K562 (cell line): Measurements from ENCODE around the gene TARBP2. TPM values are rescaled to one million over a fixed set of nuclear protein-coding genes. Genes with fewer than 3 reads are reported as not detected.

ENCODE experiments used
- ARID2 ChIP-seq: fragments of 450-650 bp; IDR thresholded peaks from 2 replicates; pipeline ENCODE4 v1.6.1; 2017; ENCODE audit warnings: antibody characterized with exemption, mild to moderate bottlenecking
- ATF7 ChIP-seq: fragments of 450-650 bp; IDR thresholded peaks from 2 replicates; pipeline ENCODE4 v1.7.1; 2014; ENCODE audit warnings: mild to moderate bottlenecking, moderate library complexity
- CREB3 ChIP-seq: fragments of 450-650 bp; conservative IDR thresholded peaks from 2 replicates; pipeline ENCODE4 v1.6.1; 2016; ENCODE audit warnings: missing genetic modification characterization, low read depth, mild to moderate bottlenecking, missing compliant biosample characterization, moderate library complexity
- CREM ChIP-seq: IDR thresholded peaks from 2 replicates; pipeline ENCODE4 v1.6.1; 2014; ENCODE audit warnings: antibody characterized with exemption, low read depth
- CSDE1 ChIP-seq, 2 experiments: fragments of 450-650 bp; IDR thresholded peaks; 2 replicates each; pipeline ENCODE4 v1.6.1; 2016; ENCODE audit warnings: mild to moderate bottlenecking in 1 of 2
- ETS1 ChIP-seq: conservative IDR thresholded peaks from 2 replicates; pipeline ENCODE4 v1.6.1; 2011; ENCODE audit warnings: low read depth, mild to moderate bottlenecking, low read length; ENCODE audit not compliant: control insufficient read depth
- FOXK2 ChIP-seq, 2 experiments: fragments of 450-650 bp; IDR thresholded peaks in 1 of 2; conservative IDR thresholded peaks in 1 of 2; 2 replicates each; pipeline ENCODE4 v1.6.1; 2016; ENCODE audit warnings: low read depth in 2 of 2, mild to moderate bottlenecking in 1 of 2
- GATAD2A ChIP-seq: fragments of 450-650 bp; IDR thresholded peaks from 2 replicates; pipeline ENCODE4 v1.6.1; 2017
- JUND ChIP-seq, 2 experiments: IDR thresholded peaks; 2 replicates in 1 of 2; 3 replicates in 1 of 2; pipeline ENCODE4 v1.6.1; 2011; ENCODE audit warnings: borderline replicate concordance in 2 of 2, low read depth in 2 of 2, low read length in 2 of 2, improper control_type of control experiment in 1 of 2, missing biosample characterization in 1 of 2, missing genetic modification characterization in 1 of 2, missing genetic modification reagents in 1 of 2
- KDM5B ChIP-seq: fragments of 200-600 bp; sonication (generic); IDR thresholded peaks from 2 replicates; pipeline ENCODE4 v1.6.1; 2012; ENCODE audit warnings: low read depth, mild to moderate bottlenecking, moderate library complexity, low read length, control low read depth, inconsistent platforms; ENCODE audit not compliant: insufficient replicate concordance
- KLF10 ChIP-seq: fragments of 250-450 bp; sonication (Bioruptor Pico); IDR thresholded peaks from 2 replicates; pipeline ENCODE4 v1.6.1; 2021; ENCODE audit warnings: matching md5 sums
- L3MBTL2 ChIP-seq: fragments of 450-650 bp; IDR thresholded peaks from 2 replicates; pipeline ENCODE4 v1.6.1; 2016; ENCODE audit warnings: mild to moderate bottlenecking, moderate library complexity
- MNT ChIP-seq, 2 experiments: fragments of 450-650 bp; conservative IDR thresholded peaks; 2 replicates each; pipeline ENCODE4 v1.6.1; 2017; ENCODE audit warnings: mild to moderate bottlenecking in 2 of 2, moderate library complexity in 2 of 2
- NELFE ChIP-seq: IDR thresholded peaks from 2 replicates; pipeline ENCODE4 v1.6.1; 2011; ENCODE audit warnings: mild to moderate bottlenecking; ENCODE audit not compliant: insufficient read depth, insufficient read length
- NRF1 ChIP-seq, 2 experiments: fragments of 450-650 bp; IDR thresholded peaks in 1 of 2; conservative IDR thresholded peaks in 1 of 2; 2 replicates each; pipeline ENCODE4 v1.6.1; 2014; ENCODE audit warnings: mild to moderate bottlenecking in 2 of 2
- RB1 ChIP-seq: fragments of 450-650 bp; IDR thresholded peaks from 2 replicates; pipeline ENCODE4 v1.6.1; 2017; ENCODE audit warnings: low read depth, mild to moderate bottlenecking
- SIN3A ChIP-seq, 2 experiments: fragments of 150-350 bp in 1 of 2; IDR thresholded peaks; 2 replicates each; pipeline ENCODE4 v1.6.1; 2011 to 2016; ENCODE audit warnings: borderline replicate concordance in 2 of 2, low read depth in 2 of 2, low read length in 2 of 2, mild to moderate bottlenecking in 2 of 2, moderate library complexity in 2 of 2; ENCODE audit not compliant: control insufficient read depth in 1 of 2
- U2AF2 ChIP-seq: fragments of 200-400 bp; formaldehyde crosslinking; optimal IDR thresholded peaks from 2 replicates; pipeline ENCODE3; 2017; ENCODE audit warnings: low read depth, mild to moderate bottlenecking, low read length
- USF1 ChIP-seq: sonication (generic); formaldehyde crosslinking; IDR thresholded peaks from 2 replicates; pipeline ENCODE4 v1.9.0; 2022; ENCODE audit warnings: mild to moderate bottlenecking, missing genetic modification reagents
- ZBTB7A ChIP-seq: IDR thresholded peaks from 2 replicates; pipeline ENCODE4 v1.6.1; 2011; ENCODE audit warnings: low read depth, mild to moderate bottlenecking, low read length, moderate library complexity, borderline replicate concordance; ENCODE audit not compliant: control insufficient read depth
- ZNF146 ChIP-seq: IDR thresholded peaks from one replicate; pipeline ENCODE4 v1.6.1; 2018; ENCODE audit warnings: missing compliant biosample characterization; ENCODE audit not compliant: unreplicated experiment
- ZNF282 ChIP-seq: sonication (generic); formaldehyde crosslinking; IDR thresholded peaks from 2 replicates; pipeline ENCODE4 v1.8.1; 2023; ENCODE audit warnings: missing genetic modification reagents
- polyA plus RNA-seq, 8 experiments: library from polyadenylated mRNA; depleted of rRNA in 4 of 8; stranded (reverse) in 5 of 8; unstranded in 3 of 8; fragments of >200 nt; fragmentation: Nextera tagmentation in 2 of 8; fragmentation: Illumina TruSeq in 1 of 8; extraction: Ambion mirVana in 2 of 8; extraction: Trizol in 1 of 8; gene quantifications; 2 replicates each; pipeline versions ENCODE4 v1.2.1 to v1.2.3, GENCODE V29; 2011 to 2014; ENCODE audit warnings: inconsistent platforms in 1 of 8, missing spikeins in 1 of 8
- total RNA-seq, 7 experiments: library from RNA; depleted of rRNA in 6 of 7; stranded (reverse); fragments of >200 nt in 6 of 7; fragmentation: Illumina TruSeq in 2 of 7; extraction: Trizol in 2 of 7; gene quantifications; 2 replicates each; pipeline versions ENCODE4 v1.2.1 to v1.2.3, GENCODE V29; 2011 to 2021; ENCODE audit warnings: low replicate concordance in 1 of 7

The TARBP2 gene
- total and polyA plus RNA-seq, 9 of the 15 experiments (the other 6 are each of a cell fraction or from before 2014, with no cell fraction given), result 5.6 to 69.0 (median 44.6) TPM

- TF ChIP-seq ETS1 (0 out of 2 replicates have a peak, but pooled peaks have one; percentile 45), ATF7 (peak; percentile 86), U2AF2 (no peak), FOXK2 (conservative IDR thresholded peaks at IDR 0.05 in 1 of 2, IDR thresholded peaks at IDR 0.05 in 1 of 2; ENCODE audit: low read depth in 2 of 2) (peak in 1 of 2 experiments; percentile 39; a peak in 1 of 4 replicates), CREB3 (tag) (no peak), CSDE1 (IDR thresholded peaks at IDR 0.05) (peak in 1 of 2 experiments; percentile 86; a peak in 2 of 4 replicates), ARID2 (0 out of 2 replicates have a peak, but pooled peaks have one; percentile 32), ZNF146 (CRISPR knock-in tag) (no peak), USF1 (peak; percentile 95), ZBTB7A (peak; percentile 89; the same call in 1 of the 2 replicates), NRF1 (conservative IDR thresholded peaks at IDR 0.05 in 1 of 2, IDR thresholded peaks at IDR 0.05 in 1 of 2) (peak; percentile 61 to 64), MNT (conservative IDR thresholded peaks at IDR 0.05) (peak; percentile 77 to 78), SIN3A (IDR thresholded peaks at IDR 0.05; ENCODE audit: borderline replicate concordance in 2 of 2, control insufficient read depth in 1 of 2, low read depth in 2 of 2, low read length in 2 of 2) (peak in 1 of 2 experiments; percentile 91; a peak in 2 of 4 replicates), NELFE (no peak), GATAD2A (peak; percentile 70; the same call in 1 of the 2 replicates), ZNF282 (no peak), KDM5B (peak; percentile 74), CREM (peak; percentile 78), KLF10 (CRISPR knock-in tag) (no peak), L3MBTL2 (peak; percentile 62), RB1 (peak; percentile 51; the same call in 1 of the 2 replicates), JUND (IDR thresholded peaks at IDR 0.05; ENCODE audit: borderline replicate concordance, low read depth, low read length) (peak; percentile 82), JUND (tag; IDR thresholded peaks at IDR 0.05; ENCODE audit: borderline replicate concordance, low read depth, low read length) (peak; percentile 68; the same call in 1 of the 3 replicates)
These were observed 8.1 kb upstream of the TARBP2 start (continued) for GRCh38 chr12:53492830-53493609.
